H9 (cell line): ENCODE data around the gene AP4S1. TPM values are rescaled to one million over a fixed set of nuclear protein-coding genes. Genes with fewer than 3 reads are reported as not detected.

ENCODE experiments used
- DNase-seq: peaks from one replicate; pipeline ENCODE4 v3.0.0-alpha.2; 2017
- H2AFZ ChIP-seq: one replicate; pipeline ENCODE4 v1.6.1; 2013; ENCODE audit warnings: mild to moderate bottlenecking, low read length, control low read depth, moderate library complexity
- H2AK5ac ChIP-seq: 2 replicates; pipeline ENCODE4 v1.6.1; 2013; ENCODE audit warnings: low read length, control low read depth, mixed read lengths; ENCODE audit not compliant: insufficient read length
- H2BK120ac ChIP-seq: one replicate; pipeline ENCODE4 v1.6.1; 2013; ENCODE audit warnings: low read depth, mild to moderate bottlenecking, low read length, control low read depth, inconsistent platforms; ENCODE audit not compliant: poor library complexity, severe bottlenecking
- H2BK12ac ChIP-seq: 2 replicates; pipeline ENCODE4 v1.6.1; 2013; ENCODE audit warnings: low read length, control low read depth, mixed read lengths, low read depth; ENCODE audit not compliant: insufficient read length
- H2BK15ac ChIP-seq: 2 replicates; pipeline ENCODE4 v1.6.1; 2013; ENCODE audit warnings: low read depth, low read length, control low read depth
- H2BK20ac ChIP-seq: one replicate; pipeline ENCODE4 v1.6.1; 2013; ENCODE audit warnings: low read depth, mild to moderate bottlenecking, low read length, control low read depth, inconsistent platforms; ENCODE audit not compliant: poor library complexity, severe bottlenecking
- H2BK5ac ChIP-seq: 2 replicates; pipeline ENCODE4 v1.6.1; 2013; ENCODE audit warnings: low read length, control low read depth, mixed read lengths; ENCODE audit not compliant: insufficient read length
- H3K14ac ChIP-seq: 2 replicates; pipeline ENCODE4 v1.6.1; 2013; ENCODE audit warnings: low read length, control low read depth; ENCODE audit not compliant: insufficient read depth
- H3K18ac ChIP-seq: 2 replicates; pipeline ENCODE4 v1.6.1; 2013; ENCODE audit warnings: low read depth, mild to moderate bottlenecking, mixed read lengths, low read length, control low read depth; ENCODE audit not compliant: insufficient read length
- H3K23ac ChIP-seq: 2 replicates; pipeline ENCODE4 v1.6.1; 2013; ENCODE audit warnings: low read length, control low read depth, mixed read lengths, low read depth; ENCODE audit not compliant: insufficient read length
- H3K23me2 ChIP-seq: 2 replicates; pipeline ENCODE4 v1.6.1; 2013; ENCODE audit warnings: low read depth, mild to moderate bottlenecking, mixed read lengths, low read length, control low read depth; ENCODE audit not compliant: insufficient read length, poor library complexity, severe bottlenecking
- H3K27ac ChIP-seq: 2 replicates; pipeline ENCODE4 v1.5.1; 2013; ENCODE audit warnings: low read length, control low read depth, mixed read lengths, low read depth; ENCODE audit not compliant: insufficient read length
- H3K27me3 ChIP-seq: 2 replicates; pipeline ENCODE4 v1.6.1; 2013; ENCODE audit warnings: low read length, control low read depth, inconsistent platforms; ENCODE audit not compliant: insufficient read depth
- H3K4ac ChIP-seq: 2 replicates; pipeline ENCODE4 v1.6.1; 2013; ENCODE audit warnings: low read depth, mild to moderate bottlenecking, control low read depth, inconsistent platforms, low read length, moderate library complexity
- H3K4me1 ChIP-seq: 2 replicates; pipeline ENCODE4 v1.6.1; 2013; ENCODE audit warnings: low read length, control low read depth, inconsistent platforms; ENCODE audit not compliant: insufficient read depth
- H3K4me2 ChIP-seq: 2 replicates; pipeline ENCODE4 v1.6.1; 2013; ENCODE audit warnings: low read length, control low read depth, mixed read lengths; ENCODE audit not compliant: insufficient read length, insufficient read depth
- H3K56ac ChIP-seq: 2 replicates; pipeline ENCODE4 v1.6.1; 2013; ENCODE audit warnings: low read depth, mild to moderate bottlenecking, mixed read lengths, low read length, control low read depth; ENCODE audit not compliant: insufficient read length
- H3K79me1 ChIP-seq: 2 replicates; pipeline ENCODE4 v1.6.1; 2013; ENCODE audit warnings: low read depth, mild to moderate bottlenecking, moderate library complexity, low read length, control low read depth, inconsistent platforms; ENCODE audit not compliant: insufficient read depth, poor library complexity, severe bottlenecking
- H3K79me2 ChIP-seq: 2 replicates; pipeline ENCODE4 v1.6.1; 2013; ENCODE audit warnings: low read length, control low read depth, inconsistent platforms; ENCODE audit not compliant: insufficient read depth
- H3K9ac ChIP-seq: 2 replicates; pipeline ENCODE4 v1.6.1; 2013; ENCODE audit warnings: low read length, control low read depth, mixed read lengths; ENCODE audit not compliant: insufficient read length; ENCODE audit errors: extremely low read depth
- H3K9me3 ChIP-seq: one replicate; pipeline ENCODE4 v1.6.1; 2013; ENCODE audit warnings: low read depth, low read length, inconsistent platforms; ENCODE audit not compliant: control insufficient read depth
- H3T11ph ChIP-seq: one replicate; pipeline ENCODE4 v1.6.1; 2013; ENCODE audit warnings: mild to moderate bottlenecking, low read length, control low read depth, inconsistent platforms
- H4K20me1 ChIP-seq: one replicate; pipeline ENCODE4 v1.6.1; 2013; ENCODE audit not compliant: control insufficient read depth, insufficient read length, insufficient read depth
- H4K5ac ChIP-seq: 2 replicates; pipeline ENCODE4 v1.6.1; 2013; ENCODE audit warnings: low read depth, mild to moderate bottlenecking, mixed read lengths, low read length, control low read depth; ENCODE audit not compliant: insufficient read length
- H4K8ac ChIP-seq: replicated peaks from 2 replicates; pipeline ENCODE4 v1.6.1; 2013; ENCODE audit warnings: low read length, control low read depth, mixed read lengths, low read depth; ENCODE audit not compliant: insufficient read length
- H4K91ac ChIP-seq: 2 replicates; pipeline ENCODE4 v1.6.1; 2013; ENCODE audit warnings: low read depth, mild to moderate bottlenecking, moderate library complexity, mixed read lengths, low read length, control low read depth; ENCODE audit not compliant: insufficient read length
- H3K27ac Mint-ChIP-seq, 3 experiments: 2 replicates in 2 of 3; 3 replicates in 1 of 3; pipeline ENCODE4 v1.8.0; 2020 to 2021; ENCODE audit warnings: mixed read lengths in 3 of 3, mild to moderate bottlenecking in 1 of 3, moderate library complexity in 1 of 3
- H3K27me3 Mint-ChIP-seq: 2 replicates; pipeline ENCODE4 v1.8.0; 2021; ENCODE audit warnings: low read depth, mild to moderate bottlenecking, moderate library complexity, mixed read lengths
- H3K36me3 Mint-ChIP-seq, 3 experiments: 2 replicates in 2 of 3; 3 replicates in 1 of 3; pipeline ENCODE4 v1.8.0; 2020 to 2021; ENCODE audit warnings: low read depth in 3 of 3, mixed read lengths in 3 of 3; ENCODE audit not compliant: insufficient read depth in 1 of 3
- H3K4me1 Mint-ChIP-seq, 2 experiments: 2 replicates each; pipeline ENCODE4 v1.8.0; 2020; ENCODE audit warnings: mixed read lengths in 2 of 2
- H3K4me3 Mint-ChIP-seq, 2 experiments: 2 replicates in 1 of 2; 3 replicates in 1 of 2; pipeline ENCODE4 v1.8.0; 2020 to 2021; ENCODE audit warnings: mild to moderate bottlenecking in 2 of 2, mixed read lengths in 2 of 2, moderate library complexity in 1 of 2
- H3K9me3 Mint-ChIP-seq, 2 experiments: 2 replicates in 1 of 2; 3 replicates in 1 of 2; pipeline ENCODE4 v1.8.0; 2020; ENCODE audit warnings: mild to moderate bottlenecking in 2 of 2, mixed read lengths in 2 of 2, moderate library complexity in 1 of 2
- CTCF ChIP-seq: fragments of 200-600 bp; sonication (generic); conservative IDR thresholded peaks from 3 replicates; pipeline ENCODE4 v1.8.0; 2021; ENCODE audit warnings: antibody characterized with exemption, mild to moderate bottlenecking
- WGBS: extraction: QIAGEN DNeasy Blood & Tissue Kit; methylation state at CpG from one replicate; pipeline ENCODE4 v1.1.7; 2013; ENCODE audit warnings: missing lambda C conversion rate, low lambda C conversion rate, mixed read lengths; ENCODE audit not compliant: insufficient read length; ENCODE audit errors: extremely low coverage; 5-methylcytosine and 5-hydroxymethylcytosine counted together
- total RNA-seq: library from RNA; stranded (reverse); gene quantifications from 2 replicates; pipeline ENCODE4 v1.2.1, GENCODE V29; 2021

AP4S1 gene
- total RNA-seq, 1 experiment from 2014 or later = 13.7 TPM

GRCh38 chr14:31018057-31018645 lies 7.3 kb upstream of the AP4S1 start:
- Histone ChIP-seq H4K5ac (no peak overlapping the region), H3K4ac (no peak overlapping the region), H3K9me3 (no peaks in the 10 kb centered on the region), H4K8ac (no peak overlapping the region), H3K27ac (no peak overlapping the region), H3K23ac (no peak overlapping the region), H3K27me3 (no peaks in the 10 kb centered on the region), H3K18ac (no peak overlapping the region), H3K9ac (no peak overlapping the region), H2BK12ac (no peak overlapping the region), H4K91ac (no peak overlapping the region), H2BK5ac (no peak overlapping the region), H4K20me1 (no peaks in the 10 kb centered on the region), H3K79me2 (peaks cover 38% of the 10 kb centered on the region; the same call in 1 of the 2 replicates), H3K4me2 (no peak overlapping the region), H2BK15ac (no peak overlapping the region), H3K14ac (no peak overlapping the region), H3K4me1 (no peaks in the 10 kb centered on the region), H3K56ac (no peak overlapping the region), H2BK20ac (no peak overlapping the region), H3K23me2 (no peaks in the 10 kb centered on the region), H3K79me1 (peaks cover 11% of the 10 kb centered on the region), H2BK120ac (no peak overlapping the region), H2AK5ac (no peak overlapping the region), H2AFZ (no peak overlapping the region), H3T11ph (no peak overlapping the region)
- DNase-seq = no peak
- H3K4me1 Mint-ChIP-seq = peaks cover 10 to 16% of the 10 kb centered on the region in 2 experiments; a peak in 2 of 4 replicates
- H3K9me3 Mint-ChIP-seq = no peaks in the 10 kb centered on the region
- H3K27me3 Mint-ChIP-seq = no peaks in the 10 kb centered on the region
- H3K4me3 Mint-ChIP-seq = no peak overlapping the region
- no CpG with 5 or more reads among the region's 6 CpGs for WGBS
- H3K36me3 Mint-ChIP-seq = peaks cover 7 to 31% (median 29%) of the 10 kb centered on the region in 3 experiments; a peak in 6 of 7 replicates
- H3K27ac Mint-ChIP-seq = peak overlapping the region in 2 of 3 experiments; percentile 58 to 81; a peak in 3 of 7 replicates
- no peak for TF ChIP-seq CTCF
